Measurements from ENCODE around the gene TENM4.

GRCh38 chr11:78797559-78797958 lies 643.3 kb downstream of the TENM4 start:
- no peak for TF ChIP-seq CTCF (IDR thresholded peaks at IDR 0.05)
- TF ChIP-seq POLR2A (IDR thresholded peaks at IDR 0.05), result no peak

All from heart left ventricle (tissue), 13 donors.